GM18870 (cell line): ENCODE data around the gene ADAMTS4.
"Not testable (repeated sequence)": the region's sequence is repeated elsewhere in the genome, so short reads cannot be mapped to it uniquely, and the experiment has no call there.

Source experiments
- ATAC-seq: cut with Tn5 transposase; IDR thresholded peaks from one replicate; pipeline ENCODE4 v1.9.1; 2021; ENCODE audit warnings: moderate library complexity; ENCODE audit not compliant: unreplicated experiment

ADAMTS4 gene

GRCh38 chr1:161198897-161199431 is at the start of gene ADAMTS4:
TSS of gene ADAMTS4 (minus strand) at chr1:161199054. CDS start at chr1:161198627, 427 bp downstream.
- no peak for ATAC-seq

GRCh38 chr1:161244888-161245287 is 46.0 kb upstream of the ADAMTS4 start:
- ATAC-seq, result no peak

GRCh38 chr1:161242313-161242712 is 43.5 kb upstream of the ADAMTS4 start:
- ATAC-seq, result no peak

GRCh38 chr1:161241682-161242081 is 42.8 kb upstream of the ADAMTS4 start:
- ATAC-seq, result no peak

- no peak for ATAC-seq
Observed at GRCh38 chr1:161238039-161238473, 39.2 kb upstream of the ADAMTS4 start, which contains the start of gene NR1I3. TSS of gene NR1I3 (minus strand) at chr1:161238203. CDS start at chr1:161236565, 1,638 bp downstream.

- no peak for ATAC-seq
Observed at GRCh38 chr1:161235957-161236775, 37.3 kb upstream of the ADAMTS4 start.

- no peak for ATAC-seq
Observed at GRCh38 chr1:161233102-161233501, 34.2 kb upstream of the ADAMTS4 start.

- ATAC-seq, result no peak
Observed at GRCh38 chr1:161230762-161231161, 31.9 kb upstream of the ADAMTS4 start.

- no peak for ATAC-seq
Observed at GRCh38 chr1:161229896-161230295, 31.0 kb upstream of the ADAMTS4 start.

GRCh38 chr1:161228032-161228431 is 29.2 kb upstream of the ADAMTS4 start:
- ATAC-seq, result no peak

GRCh38 chr1:161227196-161227871 is 28.5 kb upstream of the ADAMTS4 start:
- ATAC-seq, result no peak

GRCh38 chr1:161226759-161227158 is 27.9 kb upstream of the ADAMTS4 start:
- no peak for ATAC-seq

- ATAC-seq, result no peak
Observed at GRCh38 chr1:161226320-161226711, 27.5 kb upstream of the ADAMTS4 start.

GRCh38 chr1:161225534-161226319 is 26.9 kb upstream of the ADAMTS4 start, which contains the start of gene TOMM40L:
TSS of gene TOMM40L (plus strand) at chr1:161226060. CDS start at chr1:161226490, 430 bp downstream.
- peak; percentile 94 for ATAC-seq

GRCh38 chr1:161225178-161225533 is 26.3 kb upstream of the ADAMTS4 start:
- no peak for ATAC-seq

GRCh38 chr1:161224695-161225087 is 25.8 kb upstream of the ADAMTS4 start:
- not testable (repeated sequence) for ATAC-seq

GRCh38 chr1:161223805-161224694 is 25.2 kb upstream of the ADAMTS4 start:
- ATAC-seq, result no peak

- ATAC-seq, result no peak
Observed at GRCh38 chr1:161222175-161223019, 23.5 kb upstream of the ADAMTS4 start.

- ATAC-seq, result no peak
Observed at GRCh38 chr1:161220002-161220401, 21.1 kb upstream of the ADAMTS4 start.
